MM.1S (cell line): Measurements from ENCODE around the gene CARD16.
A peak's percentile ranks its signal among the peaks of the same experiment; 100 is the strongest.

ENCODE experiments used
- DNase-seq: peaks from one replicate; pipeline ENCODE4 v3.0.0-alpha.2; 2015
- H2AFZ ChIP-seq: fragments of 300-600 bp; sonication (generic); 2 replicates; pipeline ENCODE4 v1.6.0; 2016; ENCODE audit warnings: antibody characterized with exemption, low read length
- H3F3A ChIP-seq: fragments of 300-600 bp; sonication (generic); 2 replicates; pipeline ENCODE4 v1.6.1; 2016; ENCODE audit warnings: mild to moderate bottlenecking, antibody characterized with exemption, low read length, moderate library complexity, mixed read lengths; ENCODE audit not compliant: insufficient read depth
- H3K27ac ChIP-seq: fragments of 300-600 bp; sonication (generic); 2 replicates; pipeline ENCODE4 v1.5.1; 2016; ENCODE audit warnings: mild to moderate bottlenecking, low read length
- H3K27me3 ChIP-seq: fragments of 300-600 bp; sonication (generic); replicated peaks from 2 replicates; pipeline ENCODE4 v1.6.0; 2016; ENCODE audit warnings: low read length; ENCODE audit not compliant: insufficient read depth
- H3K36me3 ChIP-seq: fragments of 300-600 bp; sonication (generic); replicated peaks from 2 replicates; pipeline ENCODE4 v1.6.1; 2016; ENCODE audit warnings: mild to moderate bottlenecking, low read length, mixed read lengths; ENCODE audit not compliant: insufficient read depth
- H3K4me1 ChIP-seq: fragments of 300-600 bp; sonication (generic); 2 replicates; pipeline ENCODE4 v1.6.1; 2016; ENCODE audit warnings: low read length, mixed read lengths
- H3K4me2 ChIP-seq: fragments of 300-600 bp; sonication (generic); 2 replicates; pipeline ENCODE4 v1.6.0; 2016; ENCODE audit warnings: low read depth, low read length
- H3K4me3 ChIP-seq: fragments of 300-600 bp; sonication (generic); 2 replicates; pipeline ENCODE4 v1.5.1; 2016; ENCODE audit warnings: low read length, mixed read lengths
- H3K79me2 ChIP-seq: fragments of 300-600 bp; sonication (generic); 2 replicates; pipeline ENCODE4 v1.6.1; 2016; ENCODE audit warnings: mixed run types, low read length, mixed read lengths
- H3K9ac ChIP-seq: fragments of 300-600 bp; sonication (generic); 2 replicates; pipeline ENCODE4 v1.6.1; 2016; ENCODE audit warnings: low read length, mixed read lengths
- H3K9me2 ChIP-seq: fragments of 300-600 bp; sonication (generic); replicated peaks from 2 replicates; pipeline ENCODE4 v1.6.1; 2016; ENCODE audit warnings: mild to moderate bottlenecking, low read length, mixed read lengths; ENCODE audit not compliant: insufficient read depth
- H3K9me3 ChIP-seq: fragments of 300-600 bp; sonication (generic); replicated peaks from 2 replicates; pipeline ENCODE4 v1.6.1; 2016; ENCODE audit warnings: mild to moderate bottlenecking, low read length, mixed read lengths; ENCODE audit not compliant: insufficient read depth
- H4K20me1 ChIP-seq: fragments of 300-600 bp; sonication (generic); 2 replicates; pipeline ENCODE4 v1.6.1; 2016; ENCODE audit warnings: mild to moderate bottlenecking, low read length, moderate library complexity, mixed read lengths; ENCODE audit not compliant: insufficient read depth
- EZH2 ChIP-seq: fragments of 300-600 bp; sonication (generic); optimal IDR thresholded peaks from 2 replicates; pipeline ENCODE3; 2017; ENCODE audit warnings: low read depth, mild to moderate bottlenecking, antibody characterized with exemption, low read length, mixed read lengths
- EZH2phosphoT487 ChIP-seq: fragments of 300-600 bp; sonication (generic); IDR thresholded peaks from 2 replicates; pipeline ENCODE4 v1.6.1; 2018; ENCODE audit warnings: antibody characterized with exemption, low read length
- TF ChIP-seq, protein P1 (sequence below): fragments of 300-600 bp; sonication (generic); IDR thresholded peaks from 2 replicates; pipeline ENCODE4 v1.5.1; 2016; ENCODE audit warnings: antibody characterized with exemption, low read length, mixed read lengths

The CARD16 gene

DNA sequence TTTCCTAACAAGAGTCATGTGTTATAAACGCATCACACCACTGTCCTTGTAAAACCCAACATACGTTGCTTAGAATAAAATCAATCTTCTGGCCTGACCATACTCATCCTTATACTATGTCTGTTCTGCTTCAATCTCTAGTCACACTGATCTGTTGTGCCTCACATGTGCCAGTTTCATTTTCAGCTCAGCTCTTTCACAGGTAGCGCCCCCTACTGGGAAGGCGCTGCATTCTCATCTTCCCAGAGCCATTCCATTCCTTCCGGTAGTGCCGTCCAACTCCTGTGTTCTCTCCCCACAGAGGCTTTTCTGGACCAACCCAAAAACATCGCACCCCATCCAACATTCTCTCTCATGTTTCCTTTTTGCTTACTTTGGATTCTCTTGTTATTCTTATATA, 44.3 kb downstream of the CARD16 start:
- 0 out of 2 replicates have a peak, but pooled peaks cover 2% of the 10 kb centered on the region for H3K4me1 ChIP-seq
- no peaks in the 10 kb centered on the region for H3K9me2 ChIP-seq
- no peaks in the 10 kb centered on the region for H3K27me3 ChIP-seq
- no peaks in the 10 kb centered on the region for H3K9me3 ChIP-seq
- H3K79me2 ChIP-seq: no peaks in the 10 kb centered on the region
- no peak overlapping the region for H3K27ac ChIP-seq
- DNase-seq: peak; percentile 61
- peak overlapping the region; percentile 76 for H2AFZ ChIP-seq
- H3K4me2 ChIP-seq: peak overlapping the region; percentile 40
- H4K20me1 ChIP-seq: no peaks in the 10 kb centered on the region
- H3K36me3 ChIP-seq: no peaks in the 10 kb centered on the region
- H3F3A ChIP-seq: no peaks in the 10 kb centered on the region
- no peak overlapping the region; the same call in 1 of the 2 replicates for H3K9ac ChIP-seq
- H3K4me3 ChIP-seq: peak overlapping the region; percentile 34; the same call in 1 of the 2 replicates
- TF ChIP-seq, protein P1, sequence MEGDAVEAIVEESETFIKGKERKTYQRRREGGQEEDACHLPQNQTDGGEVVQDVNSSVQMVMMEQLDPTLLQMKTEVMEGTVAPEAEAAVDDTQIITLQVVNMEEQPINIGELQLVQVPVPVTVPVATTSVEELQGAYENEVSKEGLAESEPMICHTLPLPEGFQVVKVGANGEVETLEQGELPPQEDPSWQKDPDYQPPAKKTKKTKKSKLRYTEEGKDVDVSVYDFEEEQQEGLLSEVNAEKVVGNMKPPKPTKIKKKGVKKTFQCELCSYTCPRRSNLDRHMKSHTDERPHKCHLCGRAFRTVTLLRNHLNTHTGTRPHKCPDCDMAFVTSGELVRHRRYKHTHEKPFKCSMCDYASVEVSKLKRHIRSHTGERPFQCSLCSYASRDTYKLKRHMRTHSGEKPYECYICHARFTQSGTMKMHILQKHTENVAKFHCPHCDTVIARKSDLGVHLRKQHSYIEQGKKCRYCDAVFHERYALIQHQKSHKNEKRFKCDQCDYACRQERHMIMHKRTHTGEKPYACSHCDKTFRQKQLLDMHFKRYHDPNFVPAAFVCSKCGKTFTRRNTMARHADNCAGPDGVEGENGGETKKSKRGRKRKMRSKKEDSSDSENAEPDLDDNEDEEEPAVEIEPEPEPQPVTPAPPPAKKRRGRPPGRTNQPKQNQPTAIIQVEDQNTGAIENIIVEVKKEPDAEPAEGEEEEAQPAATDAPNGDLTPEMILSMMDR: peak; percentile 92
- TF ChIP-seq EZH2 (no peak), EZH2phosphoT487 (no peak)

DNA sequence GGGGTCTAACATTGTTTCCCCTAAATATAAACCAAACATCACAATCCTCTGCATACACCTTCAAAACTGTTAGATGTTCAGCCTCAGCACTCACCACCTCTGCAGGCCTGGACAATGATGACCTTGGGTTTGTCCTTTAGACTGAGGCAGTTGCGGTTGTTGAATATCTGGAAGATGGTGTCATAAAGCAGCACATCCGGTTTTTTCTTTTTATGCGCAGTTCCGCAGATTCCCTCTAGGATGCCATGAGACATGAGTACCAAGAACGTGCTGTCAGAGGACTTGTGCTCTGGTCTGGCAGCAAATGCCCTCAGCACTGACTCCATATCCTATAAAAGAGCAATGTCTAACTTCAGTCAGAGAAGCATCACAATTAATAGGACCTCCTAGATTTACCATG, 45.0 kb downstream of the CARD16 start:
- Histone ChIP-seq H3K9me3 (no peaks in the 10 kb centered on the region), H3F3A (no peaks in the 10 kb centered on the region), H3K4me1 (0 out of 2 replicates have a peak, but pooled peaks cover 2% of the 10 kb centered on the region), H3K27me3 (no peaks in the 10 kb centered on the region), H3K36me3 (no peaks in the 10 kb centered on the region), H3K27ac (no peak overlapping the region), H4K20me1 (no peaks in the 10 kb centered on the region), H3K4me3 (no peak overlapping the region), H3K9me2 (no peaks in the 10 kb centered on the region), H3K9ac (no peak overlapping the region), H3K79me2 (no peaks in the 10 kb centered on the region), H3K4me2 (no peak overlapping the region), H2AFZ (no peak overlapping the region)
- DNase-seq: no peak
- TF ChIP-seq, protein P1: peak; percentile 11; the same call in 1 of the 2 replicates
- TF ChIP-seq EZH2phosphoT487 (no peak), EZH2 (no peak)

DNA sequence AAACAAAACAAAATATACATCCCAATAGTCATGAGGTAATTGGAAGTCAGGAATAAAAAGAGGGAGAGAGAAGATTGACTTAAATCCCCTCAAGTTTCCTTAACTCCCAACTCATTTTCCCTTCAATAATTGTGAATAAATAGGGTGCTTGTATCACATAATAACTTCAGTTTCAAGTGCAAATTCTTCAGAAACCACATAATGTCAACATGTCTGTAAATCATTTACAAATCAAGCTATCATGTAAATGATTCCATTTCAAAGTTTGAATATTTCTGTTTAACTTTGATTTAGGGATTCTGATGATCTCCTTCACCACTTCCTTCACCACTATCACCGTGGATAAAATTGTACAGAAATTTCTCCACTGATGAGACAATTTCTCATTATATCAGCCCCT, 45.4 kb downstream of the CARD16 start:
- H3K27ac ChIP-seq: no peak overlapping the region
- no peaks in the 10 kb centered on the region for H3K9me2 ChIP-seq
- no peaks in the 10 kb centered on the region for H4K20me1 ChIP-seq
- H3K36me3 ChIP-seq: no peaks in the 10 kb centered on the region
- H3K27me3 ChIP-seq: no peaks in the 10 kb centered on the region
- H3K4me3 ChIP-seq: no peak overlapping the region
- DNase-seq: no peak
- H3K9me3 ChIP-seq: no peaks in the 10 kb centered on the region
- no peak for TF ChIP-seq EZH2
- TF ChIP-seq EZH2phosphoT487: no peak
- TF ChIP-seq, protein P1: no peak
- H3F3A ChIP-seq: no peaks in the 10 kb centered on the region
- H2AFZ ChIP-seq: no peak overlapping the region
- H3K79me2 ChIP-seq: no peaks in the 10 kb centered on the region
- H3K9ac ChIP-seq: no peak overlapping the region
- H3K4me1 ChIP-seq: 0 out of 2 replicates have a peak, but pooled peaks cover 2% of the 10 kb centered on the region
- H3K4me2 ChIP-seq: no peak overlapping the region
